Measurements from ENCODE around the gene JDP2. TPM values are rescaled to one million over a fixed set of nuclear protein-coding genes. Genes with fewer than 3 reads are reported as not detected.

JDP2 gene
- total RNA-seq, 4 donors from 2014 or later: 82.3 to 147 (median 106) TPM

DNA sequence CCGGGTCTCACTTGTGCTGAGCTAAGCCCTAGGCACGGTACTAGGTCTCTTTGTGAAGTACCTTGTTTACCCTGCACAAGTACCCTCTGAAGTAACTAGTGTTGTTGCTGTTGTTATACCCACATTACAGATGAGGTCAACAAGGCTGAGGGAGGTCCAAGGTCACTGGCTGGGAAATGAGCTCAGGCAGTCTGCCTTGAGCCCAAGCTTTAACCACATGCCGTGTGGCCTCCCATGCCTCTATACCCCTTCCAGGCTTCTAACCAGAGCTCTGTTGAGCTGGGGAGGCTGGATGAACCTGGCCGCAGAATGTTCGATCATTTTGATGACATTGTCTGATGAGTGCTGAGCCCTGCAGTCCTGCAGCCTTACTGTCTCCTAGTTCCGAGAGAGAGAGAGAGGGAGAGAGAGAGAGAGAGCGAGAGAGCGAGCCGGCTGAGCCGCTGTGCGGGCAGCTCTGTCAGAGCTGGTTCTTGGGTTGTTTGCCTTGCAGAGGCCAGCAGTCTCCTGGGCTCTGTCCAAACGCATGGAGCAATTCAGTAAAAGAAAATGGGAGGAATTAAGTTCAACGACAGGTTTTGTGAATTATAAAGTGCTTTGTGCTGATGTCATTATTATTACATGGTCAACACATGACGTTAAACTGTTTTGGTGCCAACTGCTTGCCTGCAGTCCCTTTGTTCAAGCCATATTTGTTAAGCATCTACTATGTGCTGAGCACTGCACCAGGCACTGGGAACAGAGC is 13.1 kb downstream of the JDP2 start:
- H3K27me3 ChIP-seq: no peaks in the 10 kb centered on the region
- no peaks in the 10 kb centered on the region for H3K9me3 ChIP-seq
- peak; percentile 57 to 70 for DNase-seq (ENCODE audit: low spot score in 2 of 2)
- H3K27ac ChIP-seq: peak overlapping the region in 3 of 4 donors; percentile 66 to 82 (median 74)
- TF ChIP-seq POLR2A (IDR thresholded peaks at IDR 0.05) (no peak), EP300 (IDR thresholded peaks at IDR 0.05) (peak in 1 of 2 donors; percentile 64), CTCF (IDR thresholded peaks at IDR 0.05) (no peak)
- peaks cover 0 to 97% (median 27%) of the 10 kb centered on the region in 4 donors for H3K4me1 ChIP-seq
- H3K4me3 ChIP-seq: no peak overlapping the region
- H3K36me3 ChIP-seq: peaks cover 0 to 65% (median 0%) of the 10 kb centered on the region in 3 donors
- 30% methylated on average over 14 of the region's 14 CpGs for WGBS, 2 donors

DNA sequence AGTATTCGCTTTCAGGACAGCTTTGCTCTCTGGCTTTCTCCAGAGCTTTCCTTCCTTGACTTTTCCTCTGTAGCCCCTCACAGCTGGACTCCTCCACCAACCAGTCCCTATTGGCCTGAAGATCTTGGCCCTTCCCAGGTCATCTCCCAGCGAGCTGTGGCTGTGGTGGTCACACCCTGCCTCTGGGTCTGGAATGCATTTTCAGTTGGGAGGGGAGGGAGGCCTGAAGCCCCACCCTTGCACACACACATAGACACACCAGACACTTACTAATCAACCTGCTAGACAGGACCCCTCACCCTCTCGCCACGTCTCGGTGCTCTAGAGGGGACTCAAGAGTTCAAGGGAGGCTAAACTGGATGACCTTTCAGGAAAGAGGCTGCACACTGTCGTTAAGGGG is 13.9 kb downstream of the JDP2 start:
- TF ChIP-seq CTCF (IDR thresholded peaks at IDR 0.05) (no peak), POLR2A (IDR thresholded peaks at IDR 0.05) (no peak)
- H3K27me3 ChIP-seq: no peaks in the 10 kb centered on the region
- DNase-seq (ENCODE audit: low spot score in 2 of 2): no peak
- H3K4me3 ChIP-seq: no peak overlapping the region
- H3K4me1 ChIP-seq: peaks cover 0 to 97% (median 30%) of the 10 kb centered on the region in 4 donors
- H3K27ac ChIP-seq: peak overlapping the region in 3 of 4 donors; percentile 66 to 82 (median 74)
- 52 to 53% methylated on average over 6 of the region's 6 CpGs for WGBS, 2 donors
- H3K36me3 ChIP-seq: peaks cover 0 to 65% (median 0%) of the 10 kb centered on the region in 3 donors
- H3K9me3 ChIP-seq: no peaks in the 10 kb centered on the region

- peak overlapping the region in 3 of 4 donors; percentile 66 to 82 (median 74) for H3K27ac ChIP-seq
- no peak for DNase-seq (ENCODE audit: low spot score in 2 of 2)
- H3K27me3 ChIP-seq: no peaks in the 10 kb centered on the region
- H3K9me3 ChIP-seq: no peaks in the 10 kb centered on the region
- 87 to 88% methylated on average over 4 of the region's 4 CpGs for WGBS, 2 donors
- TF ChIP-seq POLR2A (IDR thresholded peaks at IDR 0.05) (no peak), CTCF (IDR thresholded peaks at IDR 0.05) (no peak), EP300 (IDR thresholded peaks at IDR 0.05) (no peak)
- no peak overlapping the region for H3K4me3 ChIP-seq
- H3K4me1 ChIP-seq: peaks cover 0 to 97% (median 29%) of the 10 kb centered on the region in 4 donors
- H3K36me3 ChIP-seq: peaks cover 0 to 65% (median 0%) of the 10 kb centered on the region in 3 donors
These were observed 14.3 kb downstream of the JDP2 start for GRCh38 chr14:75442166-75442565.

DNA sequence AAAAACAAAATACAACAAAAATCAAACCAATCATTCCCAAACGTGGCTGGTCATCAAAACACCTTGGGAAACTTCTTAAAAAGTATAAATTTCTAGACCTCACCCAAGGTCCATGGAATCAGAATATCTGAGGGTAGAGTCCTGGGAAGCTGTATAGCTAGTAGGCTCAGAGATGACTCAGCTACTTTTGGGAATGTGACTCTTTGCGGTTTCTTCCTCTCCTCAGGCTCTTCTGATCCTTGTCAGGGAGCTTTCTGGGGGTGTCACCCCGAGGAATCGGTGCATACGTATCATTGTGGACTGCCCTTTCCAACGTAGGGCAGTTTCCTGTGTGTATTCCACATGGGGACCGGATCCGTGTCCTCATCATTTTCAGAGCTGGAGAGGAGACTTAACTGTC is 14.8 kb downstream of the JDP2 start:
- WGBS, 2 donors: 70 to 76% methylated on average over 8 of the region's 8 CpGs
- Histone ChIP-seq H3K4me1 (peaks cover 0 to 97% (median 27%) of the 10 kb centered on the region in 4 donors), H3K36me3 (peaks cover 0 to 62% (median 0%) of the 10 kb centered on the region in 3 donors)

More for the DNA sequence above, 14.8 kb downstream of the JDP2 start:
- TF ChIP-seq CTCF (IDR thresholded peaks at IDR 0.05): no peak
- no peak for TF ChIP-seq EP300 (IDR thresholded peaks at IDR 0.05)
- no peak for TF ChIP-seq POLR2A (IDR thresholded peaks at IDR 0.05)
- no peak overlapping the region for H3K4me3 ChIP-seq
- H3K27me3 ChIP-seq: no peaks in the 10 kb centered on the region
- H3K27ac ChIP-seq: peak overlapping the region in 3 of 4 donors; percentile 2 to 82 (median 74)
- H3K9me3 ChIP-seq: no peaks in the 10 kb centered on the region
- DNase-seq (ENCODE audit: low spot score in 2 of 2): no peak
